HepG2 (cell line): Measurements from ENCODE around the gene OR2B2. TPM values are rescaled to one million over a fixed set of nuclear protein-coding genes. Genes with fewer than 3 reads are reported as not detected.
"Not testable (repeated sequence)": the region's sequence is repeated elsewhere in the genome, so short reads cannot be mapped to it uniquely, and the experiment has no call there.

Source experiments
- ATAC-seq: fragments of 200-7000 bp; cut with Tn5 transposase; 3 replicates; pipeline ENCODE4 v1.9.1; 2020; ENCODE audit warnings: mild to moderate bottlenecking, moderate library complexity
- BruUV-seq: library from RNA; stranded (reverse); fragments of 400-500 nt; replicated peaks from 2 replicates; lab custom pipeline; 2021; lab: Mats Ljungman, UMichigan
- CTCF ChIA-PET: fragments of 300-600 bp; formaldehyde crosslinking; extraction: SDS; loops from one replicate; lab custom pipeline; 2021; ENCODE audit warnings: low total read pairs, inconsistent platforms, low intra/inter-chr PET ratio; lab: Yijun Ruan, JAX
- POLR2A ChIA-PET: fragments of 350-600 bp; sonication (Branson Sonifier 250); formaldehyde crosslinking; loops from one replicate; lab custom pipeline; 2020; ENCODE audit warnings: antibody characterized with exemption, inconsistent platforms; lab: Yijun Ruan, JAX
- DNase-seq: peaks from one replicate; pipeline ENCODE4 v3.0.0-alpha.2; 2015; ENCODE audit warnings: low spot score
- FAIRE-seq: peaks from 3 replicates; lab custom pipeline; 2011; peaks lifted over from hg19 to GRCh38; lab: Jason Lieb, UNC
- H2AFZ ChIP-seq: one replicate; pipeline ENCODE4 v1.6.1; 2011; ENCODE audit warnings: low read length, inconsistent platforms
- H3K27ac ChIP-seq: fragments of 300-600 bp; 3 replicates; pipeline ENCODE4 v1.8.0; 2011; ENCODE audit warnings: mixed run types, mild to moderate bottlenecking, mixed read lengths, low read length, inconsistent platforms; ENCODE audit not compliant: insufficient read depth; ENCODE audit errors: extremely low read length
- H3K27me3 ChIP-seq, 2 experiments: fragments of 200-600 bp in 1 of 2; 2 replicates in 1 of 2; 3 replicates in 1 of 2; pipeline versions ENCODE4 v1.6.0 to v1.8.0; 2011; ENCODE audit warnings: low read length in 2 of 2, mild to moderate bottlenecking in 2 of 2, moderate library complexity in 2 of 2, inconsistent platforms in 1 of 2; ENCODE audit not compliant: insufficient read depth in 2 of 2, control insufficient read depth in 1 of 2
- H3K36me3 ChIP-seq, 2 experiments: fragments of 200-600 bp in 1 of 2; replicated peaks in 1 of 2; 2 replicates in 1 of 2; 3 replicates in 1 of 2; pipeline versions ENCODE4 v1.5.1 to v1.8.0; 2011; ENCODE audit warnings: low read length in 2 of 2, inconsistent platforms in 1 of 2; ENCODE audit not compliant: insufficient read depth in 2 of 2, control insufficient read depth in 1 of 2
- H3K4me1 ChIP-seq: 2 replicates; pipeline ENCODE4 v1.5.1; 2012; ENCODE audit warnings: low read length, inconsistent platforms; ENCODE audit not compliant: insufficient read depth
- H3K4me2 ChIP-seq: 2 replicates; pipeline ENCODE4 v1.6.0; 2011; ENCODE audit warnings: low read depth, low read length, inconsistent platforms
- H3K4me3 ChIP-seq, 3 experiments: fragments of 200-600 bp in 1 of 3; sonication (generic), shearing (Covaris generic) in 1 of 3; replicated peaks in 1 of 3; 2 replicates each; pipeline ENCODE4 v1.5.1; 2011 to 2016; ENCODE audit warnings: low read length in 3 of 3, inconsistent platforms in 2 of 3, low read depth in 2 of 3, mild to moderate bottlenecking in 2 of 3, control low read depth in 1 of 3, mixed read lengths in 1 of 3; ENCODE audit not compliant: insufficient read depth in 1 of 3
- H3K79me2 ChIP-seq: one replicate; pipeline ENCODE4 v1.6.1; 2011; ENCODE audit warnings: low read length, inconsistent platforms; ENCODE audit not compliant: insufficient read depth
- H3K9ac ChIP-seq: 2 replicates; pipeline ENCODE4 v1.6.0; 2011; ENCODE audit warnings: mild to moderate bottlenecking, low read depth, low read length, inconsistent platforms; ENCODE audit not compliant: insufficient read depth
- H3K9me3 ChIP-seq: 2 replicates; pipeline ENCODE4 v1.5.1; 2012; ENCODE audit warnings: mild to moderate bottlenecking, low read length
- H4K20me1 ChIP-seq: 2 replicates; pipeline ENCODE4 v1.6.0; 2011; ENCODE audit warnings: inconsistent platforms, mild to moderate bottlenecking, low read length, moderate library complexity; ENCODE audit not compliant: insufficient read depth
- ELF3 ChIP-seq: IDR thresholded peaks from 2 replicates; pipeline ENCODE4 v1.6.1; 2016; ENCODE audit warnings: missing genetic modification reagents, missing compliant biosample characterization
- MAFG ChIP-seq: sonication (generic); formaldehyde crosslinking; IDR thresholded peaks from 2 replicates; pipeline ENCODE4 v1.5.1; 2020; ENCODE audit warnings: mild to moderate bottlenecking, missing genetic modification reagents
- PTBP1 ChIP-seq: fragments of 200-400 bp; formaldehyde crosslinking; IDR thresholded peaks from 2 replicates; pipeline ENCODE4 v1.6.1; 2018; ENCODE audit warnings: low read length, low read depth; ENCODE audit not compliant: poor library complexity, severe bottlenecking
- TMF1 ChIP-seq: sonication (generic); formaldehyde crosslinking; IDR thresholded peaks from 2 replicates; pipeline ENCODE4 v1.8.1; 2022; ENCODE audit warnings: low read depth, missing genetic modification reagents
- ZNF274 ChIP-seq: sonication (generic); formaldehyde crosslinking; IDR thresholded peaks from 2 replicates; pipeline ENCODE4 v1.5.1; 2020; ENCODE audit warnings: mild to moderate bottlenecking, missing genetic modification reagents
- ZNF570 ChIP-seq: sonication (generic); formaldehyde crosslinking; IDR thresholded peaks from 2 replicates; pipeline ENCODE4 v1.4.0; 2020; ENCODE audit warnings: mild to moderate bottlenecking, missing genetic modification reagents, borderline replicate concordance
- ZNF644 ChIP-seq: IDR thresholded peaks from 2 replicates; pipeline ENCODE4 v1.6.1; 2016; ENCODE audit warnings: low read depth
- WGBS: methylation state at CpG from one replicate; pipeline ENCODE4 v1.1.6; 2017; ENCODE audit warnings: low lambda C conversion rate; 5-methylcytosine and 5-hydroxymethylcytosine counted together
- in situ Hi-C: cut with HindIII; loops from 2 replicates; pipeline ENCODE4 v1.10.0; 2017; ENCODE audit warnings: low pct_unique_long_range_greater_than_20kb; ENCODE audit not compliant: extremely low pct_ligation_motif_present
- intact Hi-C: fragments of 100-400 bp; cut with micrococcal nuclease; formaldehyde crosslinking; loops from one replicate; pipeline ENCODE4 v1.10.0; 2022; ENCODE audit not compliant: unreplicated experiment
- polyA plus RNA-seq, 8 experiments: library from polyadenylated mRNA; depleted of rRNA in 3 of 8; stranded (reverse) in 7 of 8; unstranded in 1 of 8; fragments of >200 nt; fragmentation: Illumina TruSeq in 4 of 8; extraction: Trizol in 4 of 8; gene quantifications; 2 replicates each; pipeline versions ENCODE4 v1.2.1 to v1.2.3, GENCODE V29; 2011 to 2016; ENCODE audit warnings: low read depth in 4 of 8, missing spikeins in 1 of 8, mixed read lengths in 1 of 8; ENCODE audit not compliant: insufficient read depth in 1 of 8
- total RNA-seq, 5 experiments: library from RNA; depleted of rRNA; stranded (reverse); fragments of >200 nt; fragmentation: Illumina TruSeq; extraction: Trizol; gene quantifications; 2 replicates each; pipeline ENCODE4 v1.2.3, GENCODE V29; 2016; ENCODE audit warnings: low read depth in 1 of 5
- TF ChIP-seq, protein P1 (sequence below): sonication (generic); IDR thresholded peaks from 2 replicates; pipeline ENCODE4 v1.6.1; 2016; ENCODE audit warnings: low read depth, borderline replicate concordance

The OR2B2 gene
- total and polyA plus RNA-seq, 2 of the 13 experiments (the other 11 are each of a cell fraction or from before 2014, with no cell fraction given), result not detected

DNA sequence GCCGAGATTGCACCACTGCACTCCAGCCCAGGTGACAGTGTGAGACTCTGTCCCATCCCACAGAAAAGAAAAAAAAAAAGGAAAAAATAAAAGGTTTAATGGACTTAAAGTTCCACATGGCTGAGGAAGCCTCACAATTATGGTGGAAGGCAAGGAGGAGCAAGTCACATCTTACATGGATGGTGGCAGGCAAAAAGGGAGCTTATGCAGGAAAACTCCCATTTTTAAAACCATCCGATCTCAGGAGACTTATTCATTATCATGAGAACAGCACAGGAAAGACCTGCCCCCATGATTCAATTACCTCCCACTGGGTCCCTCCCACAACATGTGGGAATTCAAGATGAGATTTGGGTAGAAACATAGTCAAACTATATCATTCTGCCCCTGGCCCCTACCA, 15.8 kb upstream of the OR2B2 start:
- intact Hi-C loops, H3K9ac ChIP-seq, H2AFZ ChIP-seq, FAIRE-seq, H3K36me3 ChIP-seq, ATAC-seq, POLR2A ChIA-PET, H3K27me3 ChIP-seq, BruUV-seq, H3K79me2 ChIP-seq, H3K4me1 ChIP-seq, CTCF ChIA-PET, H3K27ac ChIP-seq, H3K4me2 ChIP-seq, in situ Hi-C loops, H3K4me3 ChIP-seq, H4K20me1 ChIP-seq, DNase-seq, H3K9me3 ChIP-seq: not testable (repeated sequence)
- WGBS, result 89% methylated on average over 2 of the region's 2 CpGs

GRCh38 chr6:27924179-27924578, 12.0 kb upstream of the OR2B2 start:
- WGBS, result 21% methylated on average over 6 of the region's 6 CpGs
- H3K4me3 ChIP-seq, result no peak overlapping the region
- ChIA-PET CTCF (no interaction called here), POLR2A (no interaction called here)
- no peak overlapping the region for H3K27ac ChIP-seq
- intact Hi-C loops (no loop called here), in situ Hi-C loops (no loop called here)
- H3K9ac ChIP-seq, result no peak overlapping the region
- H3K36me3 ChIP-seq, result no peaks in the 10 kb centered on the region
- no peak for ATAC-seq
- TF ChIP-seq MAFG (CRISPR knock-in tag) (no peak), ELF3 (no peak), TMF1 (CRISPR knock-in tag) (no peak), ZNF644 (CRISPR knock-in tag) (no peak), ZNF274 (CRISPR knock-in tag) (no peak), PTBP1 (no peak), ZNF570 (no peak)
- TF ChIP-seq, protein P1, sequence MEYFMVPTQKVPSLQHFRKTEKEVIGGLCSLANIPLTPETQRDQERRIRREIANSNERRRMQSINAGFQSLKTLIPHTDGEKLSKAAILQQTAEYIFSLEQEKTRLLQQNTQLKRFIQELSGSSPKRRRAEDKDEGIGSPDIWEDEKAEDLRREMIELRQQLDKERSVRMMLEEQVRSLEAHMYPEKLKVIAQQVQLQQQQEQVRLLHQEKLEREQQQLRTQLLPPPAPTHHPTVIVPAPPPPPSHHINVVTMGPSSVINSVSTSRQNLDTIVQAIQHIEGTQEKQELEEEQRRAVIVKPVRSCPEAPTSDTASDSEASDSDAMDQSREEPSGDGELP, result no peak
- H3K27me3 ChIP-seq, result no peaks in the 10 kb centered on the region
- no peak overlapping the region for H3K4me2 ChIP-seq
- FAIRE-seq, result no peak
- no peak for DNase-seq
- H3K79me2 ChIP-seq, result no peaks in the 10 kb centered on the region
- H3K4me1 ChIP-seq, result no peaks in the 10 kb centered on the region
- H4K20me1 ChIP-seq, result no peaks in the 10 kb centered on the region
- H2AFZ ChIP-seq, result no peak overlapping the region
- no TSS peak for BruUV-seq
- no peaks in the 10 kb centered on the region for H3K9me3 ChIP-seq
